Measurements from ENCODE around the gene PITX3. TPM values are rescaled to one million over a fixed set of nuclear protein-coding genes. Genes with fewer than 3 reads are reported as not detected.

Gene PITX3
- total RNA-seq = not detected
- not detected for polyA plus RNA-seq
- long read RNA-seq, donor 1, partial matches to known transcripts = 0 of 1 reads
- long read RNA-seq, donor 1, other reads (novel, unspliced or antisense) = 0 of 1 reads
- long read RNA-seq, donor 2 = 0 reads
- long read RNA-seq, donor 3 = 0 reads
- long read RNA-seq, donor 4 = 0 reads
- long read RNA-seq, donor 5 = 0 reads
- long read RNA-seq, donor 6 = 0 reads
- long read RNA-seq, donor 7 = 0 reads
- long read RNA-seq, donor 8 = 0 reads
- long read RNA-seq, donor 9 = 0 reads
- long read RNA-seq, donor 10 = 0 reads

DNA sequence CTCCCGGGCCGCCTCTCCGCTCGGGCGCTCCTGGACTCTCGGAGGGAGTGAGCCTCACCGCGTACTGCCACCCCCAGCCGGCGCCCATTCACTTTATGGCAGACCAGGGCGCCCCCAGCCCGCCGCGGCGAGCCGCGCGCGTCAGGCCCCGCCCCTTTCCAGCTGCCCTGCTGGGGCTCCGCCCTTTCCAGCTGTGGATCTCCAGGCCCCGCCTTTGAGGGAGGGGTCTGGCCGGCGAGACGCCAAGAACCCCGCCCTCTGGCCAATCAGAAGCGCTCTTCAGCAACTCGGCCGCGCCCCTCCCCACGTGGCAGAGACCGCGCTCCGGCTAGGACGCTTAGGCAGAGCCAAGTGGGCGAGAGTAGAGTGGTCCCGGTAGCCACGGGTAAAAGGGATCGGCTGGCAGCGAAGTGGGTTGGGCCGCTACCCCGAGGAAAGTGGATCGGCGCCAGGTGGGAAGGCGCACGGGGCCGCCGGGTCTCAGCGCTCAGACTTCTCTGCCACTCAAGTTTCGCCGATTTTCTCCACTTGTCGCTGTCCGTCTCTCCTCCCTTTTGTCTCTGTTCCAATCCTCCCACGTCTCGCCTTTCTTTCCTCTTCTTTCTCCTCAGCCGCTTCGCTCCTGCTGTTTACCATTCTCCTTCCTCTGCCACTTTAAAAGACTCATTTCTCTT lies at the start of gene PITX3:
Gene PITX3, minus strand, starts transcription at position 69 of the 674 bp plus-strand sequence. CDS start 9,432 bp downstream, outside the sequence.
- Histone ChIP-seq H3K27ac (peak within 1 kb of the TSS in 1 of 5 donors; percentile 43), H3K4me1 (peaks cover 19 to 42% (median 37%) of the 10 kb centered on the region in 4 donors), H3K27me3 (peaks cover 0 to 27% (median 15%) of the 10 kb centered on the region in 3 donors), H3K4me3 (peak within 1 kb of the TSS; percentile 49 to 69 (median 53)), H3K36me3 (no peaks in the 10 kb centered on the region), H3K9me3 (no peaks in the 10 kb centered on the region)
- peak; percentile 93 to 97 for DNase-seq
- intact Hi-C loops (cut with DNase I; ENCODE audit: low total_unique reads) = no loop called here
- WGBS, 5 donors = 0 to 4% (median 1%) methylated on average over 30 to 57 of the region's 57 CpGs
- TF ChIP-seq POLR2AphosphoS5 (IDR thresholded peaks at IDR 0.05) (peak in 1 of 3 donors; percentile 62), EP300 (IDR thresholded peaks at IDR 0.05) (no peak)

DNA sequence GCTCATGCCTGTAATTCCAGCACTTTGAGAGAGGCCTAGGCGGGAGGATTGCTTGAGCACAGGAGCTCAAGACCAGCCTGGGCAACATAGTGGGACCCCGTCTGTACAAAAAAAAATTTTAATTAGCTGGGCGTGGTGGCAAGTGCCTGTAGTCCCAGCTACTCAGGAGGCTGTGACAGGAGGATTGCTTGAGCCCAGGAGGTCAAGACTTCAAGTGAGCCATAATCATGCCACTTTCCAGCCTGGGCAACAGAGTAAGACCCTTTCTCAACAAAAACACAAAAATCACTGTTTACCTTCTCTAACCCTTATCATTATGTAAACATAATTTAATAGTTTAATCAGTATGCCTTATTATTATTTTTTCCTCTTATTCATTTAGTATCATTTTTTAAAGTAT lies 48.5 kb upstream of the PITX3 start:
- H3K4me1 ChIP-seq = peaks cover 0 to 31% (median 11%) of the 10 kb centered on the region in 4 donors
- intact Hi-C loops (cut with DNase I; ENCODE audit: low total_unique reads) = no loop called here
- TF ChIP-seq EP300 (IDR thresholded peaks at IDR 0.05) (no peak), POLR2A (IDR thresholded peaks at IDR 0.05) (no peak), POLR2AphosphoS5 (IDR thresholded peaks at IDR 0.05) (no peak)
- TF ChIP-seq, protein P1, sequence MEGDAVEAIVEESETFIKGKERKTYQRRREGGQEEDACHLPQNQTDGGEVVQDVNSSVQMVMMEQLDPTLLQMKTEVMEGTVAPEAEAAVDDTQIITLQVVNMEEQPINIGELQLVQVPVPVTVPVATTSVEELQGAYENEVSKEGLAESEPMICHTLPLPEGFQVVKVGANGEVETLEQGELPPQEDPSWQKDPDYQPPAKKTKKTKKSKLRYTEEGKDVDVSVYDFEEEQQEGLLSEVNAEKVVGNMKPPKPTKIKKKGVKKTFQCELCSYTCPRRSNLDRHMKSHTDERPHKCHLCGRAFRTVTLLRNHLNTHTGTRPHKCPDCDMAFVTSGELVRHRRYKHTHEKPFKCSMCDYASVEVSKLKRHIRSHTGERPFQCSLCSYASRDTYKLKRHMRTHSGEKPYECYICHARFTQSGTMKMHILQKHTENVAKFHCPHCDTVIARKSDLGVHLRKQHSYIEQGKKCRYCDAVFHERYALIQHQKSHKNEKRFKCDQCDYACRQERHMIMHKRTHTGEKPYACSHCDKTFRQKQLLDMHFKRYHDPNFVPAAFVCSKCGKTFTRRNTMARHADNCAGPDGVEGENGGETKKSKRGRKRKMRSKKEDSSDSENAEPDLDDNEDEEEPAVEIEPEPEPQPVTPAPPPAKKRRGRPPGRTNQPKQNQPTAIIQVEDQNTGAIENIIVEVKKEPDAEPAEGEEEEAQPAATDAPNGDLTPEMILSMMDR (IDR thresholded peaks at IDR 0.05) = no peak
- H3K27me3 ChIP-seq = no peaks in the 10 kb centered on the region
- no peak for DNase-seq
- no peak overlapping the region for H3K4me3 ChIP-seq
- H3K9me3 ChIP-seq = no peaks in the 10 kb centered on the region
- 88 to 98% (median 92%) methylated on average over 3 of the region's 3 CpGs for WGBS, 5 donors
- no peak overlapping the region for H3K27ac ChIP-seq
- peaks cover 0 to 3% (median 0%) of the 10 kb centered on the region in 4 donors for H3K36me3 ChIP-seq

DNA sequence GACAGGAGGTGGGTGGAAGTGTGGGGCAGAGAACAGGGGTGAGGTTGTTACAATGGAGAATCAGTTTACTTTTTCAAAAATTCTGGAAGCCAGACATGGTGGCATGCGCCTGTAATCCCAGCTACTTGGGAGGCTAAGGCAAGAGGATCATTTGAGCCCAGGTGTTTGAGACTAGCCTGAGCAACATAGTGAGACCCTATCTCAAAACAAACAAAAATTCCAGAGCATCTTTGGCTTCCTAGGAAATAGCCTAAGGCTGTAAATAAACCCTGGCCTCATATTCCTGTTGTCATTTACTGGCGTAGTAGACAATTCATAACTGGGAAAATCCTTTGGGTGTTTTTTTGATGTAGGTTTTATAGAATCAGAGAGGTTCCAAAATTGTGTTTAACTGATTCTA lies 48.0 kb upstream of the PITX3 start:
- DNase-seq = no peak
- intact Hi-C loops (cut with DNase I; ENCODE audit: low total_unique reads) = no loop called here
- peaks cover 0 to 3% (median 0%) of the 10 kb centered on the region in 4 donors for H3K36me3 ChIP-seq
- no peak overlapping the region for H3K27ac ChIP-seq
- no peaks in the 10 kb centered on the region for H3K27me3 ChIP-seq
- no peak for TF ChIP-seq POLR2AphosphoS5 (IDR thresholded peaks at IDR 0.05)
- TF ChIP-seq, protein P1 (IDR thresholded peaks at IDR 0.05) = no peak
- no peak for TF ChIP-seq EP300 (IDR thresholded peaks at IDR 0.05)
- TF ChIP-seq POLR2A (IDR thresholded peaks at IDR 0.05) = no peak
- no peak overlapping the region for H3K4me3 ChIP-seq
- 97 to 100% (median 98%) methylated on average over 2 of the region's 2 CpGs for WGBS, 5 donors
- H3K9me3 ChIP-seq = no peaks in the 10 kb centered on the region
- H3K4me1 ChIP-seq = peaks cover 0 to 26% (median 11%) of the 10 kb centered on the region in 4 donors

DNA sequence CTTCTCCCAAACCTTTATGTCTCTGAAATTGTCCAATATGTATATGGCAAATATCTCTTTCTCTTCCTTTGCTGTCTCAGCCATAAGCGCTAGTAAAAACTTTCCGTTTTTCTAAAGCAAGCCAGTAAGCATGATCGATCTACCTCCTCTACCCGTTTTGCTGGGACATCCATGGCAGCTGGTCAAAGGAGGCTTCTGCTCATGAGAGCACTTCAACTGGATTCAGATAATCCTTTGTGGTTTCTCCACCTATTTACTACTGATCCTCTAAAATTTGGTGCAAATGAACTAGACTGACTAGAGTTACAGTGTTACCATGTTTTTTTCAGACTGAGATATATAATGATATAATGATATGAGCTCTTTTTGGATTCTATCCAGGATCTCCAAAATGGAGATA lies 46.7 kb upstream of the PITX3 start:
- intact Hi-C loops (cut with DNase I; ENCODE audit: low total_unique reads) = no loop called here
- H3K9me3 ChIP-seq = no peaks in the 10 kb centered on the region
- H3K4me3 ChIP-seq = no peak overlapping the region
- no peak overlapping the region for H3K27ac ChIP-seq
- peaks cover 0 to 22% (median 11%) of the 10 kb centered on the region in 4 donors for H3K4me1 ChIP-seq
- 91 to 97% (median 95%) methylated on average over 4 of the region's 4 CpGs for WGBS, 5 donors
- no peaks in the 10 kb centered on the region for H3K36me3 ChIP-seq
- no peaks in the 10 kb centered on the region for H3K27me3 ChIP-seq
- TF ChIP-seq POLR2AphosphoS5 (IDR thresholded peaks at IDR 0.05) (no peak), EP300 (IDR thresholded peaks at IDR 0.05) (no peak), POLR2A (IDR thresholded peaks at IDR 0.05) (no peak)
- TF ChIP-seq, protein P1 (IDR thresholded peaks at IDR 0.05) = no peak
- DNase-seq = no peak
